Stomach (tissue), 4 donors: ENCODE results near the gene ZNF277.

Experiments used
- CTCF ChIP-seq, 7 experiments: fragments of 450-650 bp in 4 of 7; fragments of 200-600 bp in 3 of 7; sonication (generic) in 3 of 7; IDR thresholded peaks; one replicate each; pipeline ENCODE4 v1.5.1; 2016 to 2019; ENCODE audit warnings: antibody characterized with exemption in 7 of 7, control low read depth in 2 of 7, mild to moderate bottlenecking in 1 of 7
- EP300 ChIP-seq: sonication (generic); formaldehyde crosslinking; IDR thresholded peaks from one replicate; pipeline ENCODE4 v1.6.1; 2017; ENCODE audit warnings: antibody characterized with exemption
- POLR2A ChIP-seq, 4 donors: fragments of 450-650 bp; IDR thresholded peaks; one replicate each; pipeline ENCODE4 v1.6.1; 2016; ENCODE audit warnings: antibody characterized with exemption in 4 of 4, control low read depth in 2 of 4, mild to moderate bottlenecking in 1 of 4, moderate library complexity in 1 of 4

GRCh38 chr7:112300831-112301407 is 94.4 kb downstream of the ZNF277 start:
- TF ChIP-seq CTCF (IDR thresholded peaks at IDR 0.05) (no peak), POLR2A (IDR thresholded peaks at IDR 0.05) (no peak), EP300 (no peak)
